AG04450 (cell line): Measurements from ENCODE around the gene ENPP6. TPM values are rescaled to one million over a fixed set of nuclear protein-coding genes. Genes with fewer than 3 reads are reported as not detected.
A peak's percentile ranks its signal among the peaks of the same experiment; 100 is the strongest.

Experiments
- CTCF ChIA-PET: fragments of 300-600, 350-600 bp; formaldehyde crosslinking; extraction: SDS; loops from one replicate; lab custom pipeline; 2022; ENCODE audit warnings: antibody characterized with exemption, inconsistent platforms; lab: Charles Lee
- POLR2A ChIA-PET: fragments of 350-600 bp; formaldehyde crosslinking; extraction: SDS; loops from one replicate; lab custom pipeline; 2021; ENCODE audit warnings: antibody characterized with exemption, inconsistent platforms; lab: Yijun Ruan, JAX
- DNase-seq: peaks from one replicate; pipeline ENCODE4 v3.0.0-alpha.2; 2011; ENCODE audit warnings: low read depth, low spot score
- H3K27ac ChIP-seq: one replicate; pipeline ENCODE4 v1.5.1; 2012; ENCODE audit warnings: low read depth, low read length, control low read depth
- H3K27me3 ChIP-seq: one replicate; pipeline ENCODE4 v1.6.0; 2012; ENCODE audit warnings: low read length; ENCODE audit not compliant: control insufficient read depth, insufficient read depth
- H3K4me3 ChIP-seq: 2 replicates; pipeline ENCODE4 v1.5.1; 2011; ENCODE audit warnings: mild to moderate bottlenecking, low read depth, low read length, control low read depth
- H3K9me3 ChIP-seq: 2 replicates; pipeline ENCODE4 v1.5.1; 2012; ENCODE audit warnings: low read length; ENCODE audit not compliant: control insufficient read depth, insufficient read depth
- polyA plus RNA-seq: library from polyadenylated mRNA; depleted of rRNA; stranded (reverse); fragments of >200 nt; gene quantifications from 2 replicates; pipeline ENCODE4 v1.2.3, GENCODE V29; 2011
- TF ChIP-seq, protein P1 (sequence below): IDR thresholded peaks from 2 replicates; pipeline ENCODE4 v1.5.1; 2011; ENCODE audit warnings: low read depth, low read length, control low read depth, inconsistent platforms

Gene ENPP6
- polyA plus RNA-seq, 1 experiment: 0.05 TPM

- no peak for DNase-seq
- Histone ChIP-seq H3K4me3 (no peak overlapping the region), H3K27ac (no peak overlapping the region), H3K9me3 (peaks cover 6% of the 10 kb centered on the region; the same call in 1 of the 2 replicates), H3K27me3 (no peaks in the 10 kb centered on the region)
- ChIA-PET POLR2A (interaction anchor here (0.6 kb wide), 1 partner anchor 426 kb away, joined by 3 read pairs; no protein-coding TSS in a partner anchor), CTCF (interaction anchor here (0.5 to 3.7 kb wide), 12 partner anchors 16 to 259 kb away, joined by 3 to 29 read pairs (median 3); no protein-coding TSS in a partner anchor)
- TF ChIP-seq, protein P1, sequence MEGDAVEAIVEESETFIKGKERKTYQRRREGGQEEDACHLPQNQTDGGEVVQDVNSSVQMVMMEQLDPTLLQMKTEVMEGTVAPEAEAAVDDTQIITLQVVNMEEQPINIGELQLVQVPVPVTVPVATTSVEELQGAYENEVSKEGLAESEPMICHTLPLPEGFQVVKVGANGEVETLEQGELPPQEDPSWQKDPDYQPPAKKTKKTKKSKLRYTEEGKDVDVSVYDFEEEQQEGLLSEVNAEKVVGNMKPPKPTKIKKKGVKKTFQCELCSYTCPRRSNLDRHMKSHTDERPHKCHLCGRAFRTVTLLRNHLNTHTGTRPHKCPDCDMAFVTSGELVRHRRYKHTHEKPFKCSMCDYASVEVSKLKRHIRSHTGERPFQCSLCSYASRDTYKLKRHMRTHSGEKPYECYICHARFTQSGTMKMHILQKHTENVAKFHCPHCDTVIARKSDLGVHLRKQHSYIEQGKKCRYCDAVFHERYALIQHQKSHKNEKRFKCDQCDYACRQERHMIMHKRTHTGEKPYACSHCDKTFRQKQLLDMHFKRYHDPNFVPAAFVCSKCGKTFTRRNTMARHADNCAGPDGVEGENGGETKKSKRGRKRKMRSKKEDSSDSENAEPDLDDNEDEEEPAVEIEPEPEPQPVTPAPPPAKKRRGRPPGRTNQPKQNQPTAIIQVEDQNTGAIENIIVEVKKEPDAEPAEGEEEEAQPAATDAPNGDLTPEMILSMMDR: peak; percentile 69
Measured at GRCh38 chr4:184100297-184100885, 117.3 kb downstream of the ENPP6 start.

- Histone ChIP-seq H3K27ac (no peak overlapping the region), H3K27me3 (no peaks in the 10 kb centered on the region), H3K9me3 (peaks cover 6% of the 10 kb centered on the region; the same call in 1 of the 2 replicates), H3K4me3 (no peak overlapping the region)
- no peak for DNase-seq
- POLR2A ChIA-PET: no interaction called here
- TF ChIP-seq, protein P1: no peak
- CTCF ChIA-PET: interaction anchor here (0.5 to 3.7 kb wide), 11 partner anchors 15 to 258 kb away, joined by 3 to 29 read pairs (median 3); no protein-coding TSS in a partner anchor
Measured at GRCh38 chr4:184099535-184099966, 118.1 kb downstream of the ENPP6 start.

DNA sequence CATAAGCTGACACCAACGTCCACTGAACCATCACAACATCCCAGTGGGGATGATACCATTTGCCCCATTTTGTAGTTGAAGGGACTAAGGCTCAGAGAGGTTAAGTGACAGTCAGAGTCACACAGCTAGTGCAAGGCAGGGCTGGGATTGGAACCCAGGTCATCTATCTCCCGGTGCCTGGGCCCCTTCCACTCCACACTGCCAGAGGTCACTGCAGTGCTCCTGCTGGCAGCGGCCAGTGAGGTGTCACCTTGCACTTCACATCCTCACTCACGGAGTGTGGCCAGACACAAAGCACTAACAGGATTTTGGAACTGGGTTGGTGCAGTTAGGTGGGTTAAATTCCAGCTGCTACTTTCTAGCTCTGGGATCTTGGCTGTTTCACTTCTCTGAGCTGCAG, 118.7 kb downstream of the ENPP6 start:
- no peak for DNase-seq
- ChIA-PET POLR2A (no interaction called here), CTCF (interaction anchor here (1.2 to 3.7 kb wide), 3 partner anchors 69 to 258 kb away, joined by 3 to 29 read pairs (median 10); no protein-coding TSS in a partner anchor)
- no peak overlapping the region for H3K4me3 ChIP-seq
- no peaks in the 10 kb centered on the region for H3K27me3 ChIP-seq
- TF ChIP-seq, protein P1: no peak
- peaks cover 6% of the 10 kb centered on the region; the same call in 1 of the 2 replicates for H3K9me3 ChIP-seq
- no peak overlapping the region for H3K27ac ChIP-seq

GRCh38 chr4:184097815-184098214, 119.9 kb downstream of the ENPP6 start:
- DNase-seq: no peak
- CTCF ChIA-PET: interaction anchor here (0.9 kb wide), 1 partner anchor 77 kb away, joined by 4 read pairs; no protein-coding TSS in a partner anchor
- POLR2A ChIA-PET: no interaction called here
- Histone ChIP-seq H3K9me3 (peaks cover 6% of the 10 kb centered on the region; the same call in 1 of the 2 replicates), H3K4me3 (no peak overlapping the region), H3K27me3 (no peaks in the 10 kb centered on the region), H3K27ac (no peak overlapping the region)
- TF ChIP-seq, protein P1: no peak

- TF ChIP-seq, protein P1: peak; percentile 32; the same call in 1 of the 2 replicates
- Histone ChIP-seq H3K27ac (no peak overlapping the region), H3K9me3 (peaks cover 6% of the 10 kb centered on the region; the same call in 1 of the 2 replicates), H3K4me3 (peak overlapping the region; percentile 45), H3K27me3 (no peaks in the 10 kb centered on the region)
- POLR2A ChIA-PET: no interaction called here
- CTCF ChIA-PET: interaction anchor here (0.9 kb wide), 2 partner anchors 76 to 113 kb away, joined by 3 to 4 read pairs; no protein-coding TSS in a partner anchor
- no peak for DNase-seq
Measured at GRCh38 chr4:184097241-184097605, 120.5 kb downstream of the ENPP6 start.
